KMS-11 (cell line): Measurements from ENCODE around the gene PAOX.

Source experiments
- H2AFZ ChIP-seq: fragments of 200-600 bp; sonication (generic); 2 replicates; pipeline ENCODE4 v1.6.1; 2016; ENCODE audit warnings: antibody characterized with exemption, mixed run types, low read depth
- H3K27ac ChIP-seq: fragments of 200-600 bp; sonication (generic); 2 replicates; pipeline ENCODE4 v1.6.1; 2016; ENCODE audit warnings: mild to moderate bottlenecking, mixed run types
- H3K27me3 ChIP-seq: fragments of 200-600 bp; sonication (generic); 2 replicates; pipeline ENCODE4 v1.6.1; 2017; ENCODE audit warnings: mild to moderate bottlenecking, low read depth, mixed run types, moderate library complexity; ENCODE audit not compliant: insufficient read depth
- H3K36me3 ChIP-seq: fragments of 200-600 bp; sonication (generic); 2 replicates; pipeline ENCODE4 v1.6.1; 2017; ENCODE audit warnings: mild to moderate bottlenecking, mixed run types; ENCODE audit not compliant: insufficient read depth
- H3K4me1 ChIP-seq: fragments of 200-600 bp; sonication (generic); 2 replicates; pipeline ENCODE4 v1.6.1; 2016; ENCODE audit warnings: mild to moderate bottlenecking, low read depth, mixed run types; ENCODE audit not compliant: poor library complexity, severe bottlenecking
- H3K4me2 ChIP-seq: fragments of 200-600 bp; sonication (generic); 2 replicates; pipeline ENCODE4 v1.7.0; 2016; ENCODE audit warnings: mild to moderate bottlenecking, mixed run types
- H3K4me3 ChIP-seq: fragments of 200-600 bp; sonication (generic); IDR thresholded peaks from 2 replicates; pipeline ENCODE4 v1.6.1; 2017; ENCODE audit warnings: low read depth, low read length, mixed read lengths; ENCODE audit not compliant: insufficient read depth
- H3K79me2 ChIP-seq: fragments of 200-600 bp; sonication (generic); 2 replicates; pipeline ENCODE4 v1.6.1; 2016; ENCODE audit warnings: low read depth, mixed run types; ENCODE audit not compliant: insufficient read depth
- H3K9ac ChIP-seq: fragments of 200-600 bp; sonication (generic); 2 replicates; pipeline ENCODE4 v1.6.1; 2016; ENCODE audit warnings: mild to moderate bottlenecking, mixed run types
- H4K20me1 ChIP-seq: fragments of 200-600 bp; sonication (generic); 2 replicates; pipeline ENCODE4 v1.6.1; 2016; ENCODE audit warnings: mild to moderate bottlenecking, mixed run types; ENCODE audit not compliant: insufficient read depth
- TF ChIP-seq, protein P1 (sequence below): fragments of 200-600 bp; sonication (generic); conservative IDR thresholded peaks from 2 replicates; pipeline ENCODE4 v1.6.1; 2017; ENCODE audit warnings: low read depth, mild to moderate bottlenecking, antibody characterized with exemption, low read length, moderate library complexity, mixed read lengths

The PAOX gene

DNA sequence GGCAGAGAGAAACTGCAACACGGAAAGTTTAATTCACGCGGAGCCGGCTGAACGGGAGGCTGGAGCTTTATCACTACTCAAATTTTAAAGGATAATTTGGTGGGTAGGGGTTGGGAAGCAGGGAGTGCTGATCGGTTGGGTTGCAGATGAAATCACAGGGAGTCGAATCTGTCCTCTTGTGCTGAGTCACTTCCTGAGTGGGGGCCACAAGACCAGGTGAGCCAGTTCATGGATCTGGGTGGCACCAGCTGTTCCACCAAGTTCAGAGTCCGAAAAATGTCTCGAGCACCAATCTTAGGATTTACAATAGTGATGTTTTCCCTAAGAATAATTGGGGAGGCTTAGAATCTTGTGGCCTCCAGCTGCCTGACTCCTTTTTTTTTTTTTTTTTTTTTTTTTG, 35.5 kb upstream of the PAOX start:
- Histone ChIP-seq H3K79me2 (no peaks in the 10 kb centered on the region), H3K4me2 (no peak overlapping the region), H3K4me3 (no peak overlapping the region), H3K27ac (no peak overlapping the region), H3K9ac (no peak overlapping the region), H2AFZ (no peak overlapping the region), H3K27me3 (peaks cover 20% of the 10 kb centered on the region; the same call in 1 of the 2 replicates), H3K4me1 (no peaks in the 10 kb centered on the region), H3K36me3 (no peaks in the 10 kb centered on the region), H4K20me1 (no peaks in the 10 kb centered on the region)
- TF ChIP-seq, protein P1, sequence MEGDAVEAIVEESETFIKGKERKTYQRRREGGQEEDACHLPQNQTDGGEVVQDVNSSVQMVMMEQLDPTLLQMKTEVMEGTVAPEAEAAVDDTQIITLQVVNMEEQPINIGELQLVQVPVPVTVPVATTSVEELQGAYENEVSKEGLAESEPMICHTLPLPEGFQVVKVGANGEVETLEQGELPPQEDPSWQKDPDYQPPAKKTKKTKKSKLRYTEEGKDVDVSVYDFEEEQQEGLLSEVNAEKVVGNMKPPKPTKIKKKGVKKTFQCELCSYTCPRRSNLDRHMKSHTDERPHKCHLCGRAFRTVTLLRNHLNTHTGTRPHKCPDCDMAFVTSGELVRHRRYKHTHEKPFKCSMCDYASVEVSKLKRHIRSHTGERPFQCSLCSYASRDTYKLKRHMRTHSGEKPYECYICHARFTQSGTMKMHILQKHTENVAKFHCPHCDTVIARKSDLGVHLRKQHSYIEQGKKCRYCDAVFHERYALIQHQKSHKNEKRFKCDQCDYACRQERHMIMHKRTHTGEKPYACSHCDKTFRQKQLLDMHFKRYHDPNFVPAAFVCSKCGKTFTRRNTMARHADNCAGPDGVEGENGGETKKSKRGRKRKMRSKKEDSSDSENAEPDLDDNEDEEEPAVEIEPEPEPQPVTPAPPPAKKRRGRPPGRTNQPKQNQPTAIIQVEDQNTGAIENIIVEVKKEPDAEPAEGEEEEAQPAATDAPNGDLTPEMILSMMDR, result no peak

DNA sequence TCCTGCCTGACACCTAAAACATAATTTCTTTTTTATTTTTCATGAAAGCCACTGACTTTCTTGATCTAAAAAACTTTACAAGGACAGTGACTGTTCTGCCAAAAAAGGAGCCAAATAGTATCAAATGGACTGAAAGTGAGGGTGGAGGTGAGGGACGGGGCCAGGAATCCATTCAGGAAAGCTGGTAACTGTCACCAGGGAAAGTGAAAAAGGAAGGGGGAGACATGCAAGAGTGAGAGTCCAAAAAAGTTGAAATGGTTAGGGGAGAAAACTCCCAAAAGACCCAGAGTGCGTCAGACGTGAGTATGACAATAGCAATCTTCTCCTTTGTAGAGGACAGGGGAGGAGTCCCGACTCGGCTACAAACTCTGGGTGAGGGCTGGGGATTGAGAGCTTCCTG, 34.8 kb upstream of the PAOX start:
- Histone ChIP-seq H3K79me2 (no peaks in the 10 kb centered on the region), H3K27me3 (peaks cover 20% of the 10 kb centered on the region; the same call in 1 of the 2 replicates), H3K4me2 (no peak overlapping the region), H3K9ac (no peak overlapping the region), H3K27ac (no peak overlapping the region), H3K4me3 (no peak overlapping the region), H3K36me3 (no peaks in the 10 kb centered on the region), H2AFZ (no peak overlapping the region), H3K4me1 (no peaks in the 10 kb centered on the region), H4K20me1 (no peaks in the 10 kb centered on the region)
- TF ChIP-seq, protein P1, result no peak

DNA sequence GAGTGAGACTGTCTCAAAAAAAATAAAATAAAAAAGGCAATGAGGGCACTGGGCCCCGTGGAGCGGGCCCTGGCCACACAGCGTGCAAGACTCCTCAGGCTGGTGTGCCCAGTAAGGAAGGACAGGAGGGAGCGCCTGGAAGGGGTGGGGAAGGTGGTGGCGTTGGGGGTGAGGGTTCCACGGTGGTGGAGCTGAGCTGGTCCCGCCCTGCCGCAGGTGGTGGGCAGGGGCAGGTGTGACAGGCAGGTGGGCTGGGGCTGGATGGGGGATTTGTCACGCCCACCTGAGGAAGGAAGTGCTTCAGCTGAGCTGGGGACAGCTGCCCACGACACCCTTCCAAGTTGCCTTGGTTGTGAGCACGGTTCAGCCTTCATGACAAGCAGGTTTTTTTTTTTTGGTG, 32.6 kb upstream of the PAOX start:
- TF ChIP-seq, protein P1, result no peak
- Histone ChIP-seq H3K4me1 (no peaks in the 10 kb centered on the region), H3K36me3 (no peaks in the 10 kb centered on the region), H2AFZ (no peak overlapping the region), H3K79me2 (no peaks in the 10 kb centered on the region), H3K9ac (no peak overlapping the region), H3K27ac (no peak overlapping the region), H3K4me3 (no peak overlapping the region), H3K4me2 (no peak overlapping the region), H4K20me1 (no peaks in the 10 kb centered on the region), H3K27me3 (peaks cover 16% of the 10 kb centered on the region; the same call in 1 of the 2 replicates)

DNA sequence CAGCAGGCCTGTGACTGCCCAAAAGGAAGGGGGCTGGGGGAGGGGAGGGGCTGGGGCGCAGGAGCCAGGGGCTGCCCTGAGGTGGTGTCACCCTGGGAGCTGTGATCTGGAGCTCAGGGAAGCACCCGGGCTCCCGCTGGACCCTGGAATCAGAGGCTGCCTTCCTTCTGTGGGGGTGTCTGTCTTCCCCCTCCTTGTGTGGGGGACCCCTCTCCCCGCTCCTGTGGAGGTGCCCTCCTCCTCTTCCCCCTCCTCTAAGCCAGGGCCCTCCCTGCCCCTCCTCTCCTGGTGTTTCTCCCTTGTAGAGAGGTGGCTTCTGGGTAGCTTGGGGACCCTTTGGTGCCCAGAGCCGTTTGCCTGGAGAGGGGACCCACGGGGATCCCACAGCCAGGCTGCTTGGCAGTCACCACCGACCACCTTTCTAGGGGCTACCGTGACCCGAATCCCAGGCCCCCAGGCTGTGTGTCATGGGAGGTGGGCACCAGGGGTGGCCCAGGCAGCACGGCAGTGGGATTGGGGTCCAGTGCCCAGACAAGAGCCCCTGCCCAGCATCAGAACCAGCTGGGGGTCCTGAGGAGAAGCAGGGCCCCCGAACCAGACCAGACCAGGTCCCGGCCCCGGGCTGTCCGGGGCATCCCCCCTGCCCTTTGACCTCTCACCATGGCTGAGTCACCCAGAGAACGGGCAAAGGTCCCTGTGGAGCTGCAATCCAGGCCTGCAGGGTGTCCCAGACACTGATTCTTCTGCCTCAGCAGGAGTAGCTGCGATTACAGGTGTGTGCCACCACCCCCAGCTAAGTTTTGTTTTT, 31.1 kb upstream of the PAOX start:
- Histone ChIP-seq H3K4me1 (no peaks in the 10 kb centered on the region), H3K79me2 (no peaks in the 10 kb centered on the region), H4K20me1 (no peaks in the 10 kb centered on the region), H3K4me2 (no peak overlapping the region), H3K36me3 (no peaks in the 10 kb centered on the region), H3K4me3 (no peak overlapping the region), H3K27me3 (peaks cover 6% of the 10 kb centered on the region; the same call in 1 of the 2 replicates), H3K27ac (no peak overlapping the region), H3K9ac (no peak overlapping the region), H2AFZ (no peak overlapping the region)
- TF ChIP-seq, protein P1, result no peak
